ENCODE measurements around the gene FLNB.
"Not testable (repeated sequence)": the region's sequence is repeated elsewhere in the genome, so short reads cannot be mapped to it uniquely, and the experiment has no call there.

FLNB gene

GRCh38 chr3:58036293-58037032 lies 28.2 kb downstream of the FLNB start:
- DNase-seq = no peak

GRCh38 chr3:58037141-58037910 lies 29.1 kb downstream of the FLNB start:
- DNase-seq = no peak

GRCh38 chr3:58038675-58039292 lies 30.6 kb downstream of the FLNB start:
- no peak for DNase-seq

DNA sequence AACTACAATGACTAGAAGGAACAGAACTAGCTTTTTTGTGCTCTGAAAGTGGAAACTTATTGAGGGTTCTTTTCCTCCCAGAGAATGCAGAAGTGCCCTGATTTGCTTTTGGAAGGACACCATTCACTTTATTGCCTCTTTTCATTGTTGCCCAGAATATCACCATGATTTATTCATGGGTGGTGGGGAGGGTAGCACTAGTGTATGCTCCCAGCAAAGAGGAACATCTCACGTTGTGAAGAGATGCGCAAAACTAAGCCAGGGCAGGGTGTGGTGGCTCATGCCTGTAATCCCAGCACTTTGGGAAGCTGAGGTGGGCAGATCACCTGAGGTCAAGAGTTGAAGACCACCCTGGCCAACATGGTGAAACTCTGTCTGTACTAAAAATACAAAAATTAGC lies 31.4 kb downstream of the FLNB start:
- no peak for DNase-seq

GRCh38 chr3:58041182-58041825 lies 33.1 kb downstream of the FLNB start:
- DNase-seq = no peak

- no peak for DNase-seq
These were observed 33.7 kb downstream of the FLNB start for GRCh38 chr3:58041826-58042324.

GRCh38 chr3:58042947-58043707 lies 34.9 kb downstream of the FLNB start:
- no peak for DNase-seq

DNA sequence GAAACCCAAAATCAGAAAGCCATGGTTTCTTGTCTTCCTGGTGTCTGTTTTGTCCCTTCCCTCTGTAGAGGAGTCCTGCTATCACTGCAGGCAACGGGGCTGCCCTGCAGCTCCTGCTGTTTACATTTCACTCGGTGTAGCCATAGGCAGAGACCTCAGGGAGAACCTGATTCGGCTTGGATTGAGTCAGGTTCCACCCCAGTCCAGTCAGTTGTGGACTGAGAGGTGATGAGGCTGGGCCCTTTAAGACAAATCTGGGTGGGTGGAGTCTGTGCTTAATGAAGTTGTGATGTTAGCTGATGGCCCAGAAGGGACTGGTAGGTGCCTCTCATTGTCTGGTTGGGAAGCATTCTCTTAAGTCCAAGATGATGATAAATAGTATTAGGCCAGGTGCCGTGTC lies 35.7 kb downstream of the FLNB start:
- DNase-seq = no peak

DNA sequence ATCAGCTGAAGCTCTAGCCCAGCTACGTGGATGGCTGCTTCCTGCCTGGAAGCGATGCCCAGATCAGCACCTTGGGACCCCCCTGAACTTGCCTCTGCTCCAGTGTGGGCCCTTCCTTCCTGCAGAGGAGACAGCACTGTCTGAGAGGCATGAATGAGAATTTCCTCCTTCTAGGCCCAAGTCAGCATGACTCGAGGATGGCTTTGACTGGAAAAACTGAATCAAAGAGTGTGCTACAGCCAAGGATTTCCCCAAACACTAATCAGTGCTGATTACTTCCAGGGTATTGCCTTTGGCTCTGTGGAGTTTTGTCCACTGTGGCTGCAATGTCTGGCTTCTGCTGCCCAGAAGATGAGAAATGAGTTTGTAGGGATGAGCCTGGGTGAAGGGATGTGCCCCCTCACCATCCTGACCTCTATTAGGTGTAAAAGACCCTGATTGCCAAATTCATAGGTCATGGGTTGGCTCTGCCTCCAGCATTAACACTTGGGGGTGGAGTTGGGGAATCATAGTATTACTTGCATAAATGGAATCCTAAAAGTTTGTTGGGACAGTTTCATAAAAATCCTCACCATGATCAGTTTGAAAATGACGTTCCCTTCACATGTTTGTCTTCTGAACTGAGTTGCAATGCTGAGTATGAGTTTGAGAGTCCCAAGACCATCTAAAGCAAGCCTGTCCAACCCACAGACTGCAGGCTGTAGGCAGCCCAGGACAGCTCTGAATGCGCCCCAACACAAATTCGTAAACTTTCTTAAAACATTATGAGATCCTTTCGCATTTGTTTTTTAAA lies 36.7 kb downstream of the FLNB start:
- no peak for DNase-seq

GRCh38 chr3:58047826-58048225 lies 39.6 kb downstream of the FLNB start:
- no peak for DNase-seq

GRCh38 chr3:58048301-58048700 lies 40.1 kb downstream of the FLNB start:
- no peak for DNase-seq

GRCh38 chr3:58049143-58049785 lies 41.0 kb downstream of the FLNB start:
- DNase-seq = peak; percentile 17

GRCh38 chr3:58051196-58051595 lies 43.0 kb downstream of the FLNB start:
- DNase-seq = no peak

DNA sequence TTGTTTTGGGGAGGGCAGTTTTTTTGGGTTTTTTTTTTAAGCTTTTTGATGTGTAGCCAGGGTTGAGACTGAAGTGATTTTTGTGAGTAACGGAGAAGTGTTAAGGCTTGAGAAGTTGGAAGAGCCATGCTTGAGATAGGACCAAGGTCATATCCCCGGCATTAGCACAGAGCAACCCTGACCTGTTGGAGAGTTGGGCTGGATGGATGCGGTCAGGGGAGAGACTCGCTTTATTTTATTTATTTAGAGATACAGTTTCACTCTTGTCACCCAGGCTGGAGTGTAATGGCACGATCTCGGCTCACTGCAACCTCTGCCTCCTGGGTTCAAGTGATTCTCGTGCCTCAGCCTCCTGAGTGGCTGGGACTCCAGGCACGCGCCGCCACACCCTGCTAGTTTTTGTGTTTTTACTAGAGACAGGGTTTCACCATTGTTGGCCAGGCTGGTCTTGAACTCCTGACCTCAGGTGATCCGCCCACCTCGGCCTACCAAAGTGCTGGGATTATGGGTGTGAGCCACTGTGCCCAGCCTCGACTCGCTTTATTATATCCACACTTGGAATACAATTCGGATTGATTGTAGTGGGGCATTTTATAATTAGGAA lies 43.5 kb downstream of the FLNB start:
- not testable (repeated sequence) for DNase-seq

GRCh38 chr3:58052373-58053273 lies 44.4 kb downstream of the FLNB start:
- no peak for DNase-seq

DNA sequence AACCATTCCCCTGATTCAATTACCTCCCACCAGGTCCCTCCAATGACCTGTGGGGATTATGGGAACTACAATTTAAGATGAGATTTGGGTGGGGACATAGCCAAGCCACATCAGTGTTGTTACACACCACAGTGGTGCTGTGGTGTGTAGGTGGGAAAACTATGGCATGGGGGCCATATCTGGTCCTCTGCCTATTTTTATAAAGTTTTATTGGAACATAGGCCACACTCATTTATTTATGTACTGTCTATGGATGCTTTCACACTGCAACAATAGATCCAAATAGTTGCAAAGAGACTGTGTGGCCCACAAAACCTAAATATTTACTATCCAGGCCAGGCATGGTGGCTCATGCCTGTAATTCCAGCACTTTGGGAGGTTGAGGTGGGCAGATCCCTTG lies 46.4 kb downstream of the FLNB start:
- no peak for DNase-seq

DNA sequence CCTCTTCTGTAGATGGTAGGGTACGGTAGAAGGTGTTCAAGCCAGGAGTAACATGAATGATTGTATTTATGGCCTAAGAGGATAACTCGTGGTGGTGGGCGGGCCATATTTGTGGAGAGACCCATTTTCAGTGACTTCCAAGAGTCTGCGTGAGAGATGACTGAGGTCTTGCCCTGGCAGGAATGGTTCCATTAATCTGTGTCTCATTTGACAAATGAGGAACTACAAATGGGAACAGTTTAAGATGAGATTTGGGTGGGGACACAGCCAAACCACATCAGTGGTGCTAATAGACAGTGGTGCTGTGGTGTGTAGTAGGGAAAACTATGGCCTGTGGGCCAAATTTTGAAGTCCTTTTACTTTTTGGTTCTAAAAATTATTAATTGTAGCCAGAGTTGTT lies 47.1 kb downstream of the FLNB start:
- no peak for DNase-seq

- DNase-seq = not testable (repeated sequence)
These were observed 47.7 kb downstream of the FLNB start for GRCh38 chr3:58055891-58056290.
